SK-N-SH (cell line): Measurements from ENCODE around the gene PTPN14. TPM values are rescaled to one million over a fixed set of nuclear protein-coding genes. Genes with fewer than 3 reads are reported as not detected.

Source experiments
- CTCF ChIA-PET: fragments of 300-600, 350-600 bp; formaldehyde crosslinking; extraction: SDS; loops from one replicate; lab custom pipeline; 2021; lab: Yijun Ruan, JAX
- POLR2A ChIA-PET: fragments of 350-600 bp; sonication (Branson Sonifier 250); formaldehyde crosslinking; extraction: SDS; loops from one replicate; lab custom pipeline; 2020; ENCODE audit warnings: antibody characterized with exemption, inconsistent platforms; lab: Yijun Ruan, JAX
- DNase-seq: peaks from one replicate; pipeline ENCODE4 v3.0.0; 2012
- H2AFZ ChIP-seq: fragments of 200-600 bp; sonication (generic); 2 replicates; pipeline ENCODE4 v1.8.1; 2016; ENCODE audit warnings: antibody characterized with exemption, mild to moderate bottlenecking, low read depth
- H3F3A ChIP-seq: fragments of 200-600 bp; sonication (generic); replicated peaks from 2 replicates; pipeline ENCODE3; 2016; ENCODE audit warnings: antibody characterized with exemption, mild to moderate bottlenecking; ENCODE audit not compliant: insufficient read depth
- H3K27ac ChIP-seq, 2 experiments: fragments of 200-500 bp in 1 of 2; fragments of 200-600 bp in 1 of 2; sonication (Bioruptor generic) in 1 of 2; sonication (generic), shearing (Covaris generic) in 1 of 2; 2 replicates each; pipeline versions ENCODE4 v1.5.1 to v1.6.1; 2014 to 2016; ENCODE audit warnings: low read depth in 2 of 2, inconsistent platforms in 1 of 2, low read length in 1 of 2, mild to moderate bottlenecking in 1 of 2, mixed read lengths in 1 of 2
- H3K27me3 ChIP-seq: fragments of 200-600 bp; sonication (generic), shearing (Covaris generic); 2 replicates; pipeline ENCODE4 v1.6.1; 2016; ENCODE audit warnings: mixed run types; ENCODE audit not compliant: insufficient read depth
- H3K36me3 ChIP-seq, 2 experiments: fragments of 200-500 bp in 1 of 2; fragments of 200-600 bp in 1 of 2; sonication (Bioruptor generic) in 1 of 2; sonication (generic) in 1 of 2; replicated peaks in 1 of 2; 2 replicates each; pipeline versions ENCODE3 to v1.5.1; 2014 to 2016; ENCODE audit warnings: low read length in 1 of 2, mild to moderate bottlenecking in 1 of 2; ENCODE audit not compliant: insufficient read depth in 2 of 2, control insufficient read depth in 1 of 2
- H3K4me1 ChIP-seq, 2 experiments: fragments of 200-500 bp in 1 of 2; fragments of 200-600 bp in 1 of 2; sonication (Bioruptor generic) in 1 of 2; sonication (generic), shearing (Covaris generic) in 1 of 2; 2 replicates each; pipeline versions ENCODE4 v1.5.1 to v1.6.1; 2014 to 2016; ENCODE audit warnings: low read depth in 1 of 2, low read length in 1 of 2, mixed run types in 1 of 2; ENCODE audit not compliant: insufficient read depth in 2 of 2, control insufficient read depth in 1 of 2
- H3K4me2 ChIP-seq: fragments of 200-600 bp; sonication (generic), shearing (Covaris generic); 2 replicates; pipeline ENCODE4 v1.6.1; 2017; ENCODE audit warnings: mixed run types
- H3K4me3 ChIP-seq, 2 experiments: fragments of 200-500 bp in 1 of 2; fragments of 200-600 bp in 1 of 2; sonication (Bioruptor generic) in 1 of 2; sonication (generic), shearing (Covaris generic) in 1 of 2; 2 replicates each; pipeline versions ENCODE4 v1.5.1 to v1.8.1; 2014 to 2016; ENCODE audit warnings: low read depth in 2 of 2, inconsistent platforms in 1 of 2, low read length in 1 of 2, mild to moderate bottlenecking in 1 of 2, mixed read lengths in 1 of 2, moderate library complexity in 1 of 2
- H3K79me2 ChIP-seq: fragments of 200-600 bp; sonication (generic); 2 replicates; pipeline ENCODE4 v1.8.1; 2017; ENCODE audit warnings: mild to moderate bottlenecking; ENCODE audit not compliant: insufficient read depth
- H3K9ac ChIP-seq: fragments of 200-600 bp; sonication (generic); 2 replicates; pipeline ENCODE4 v1.6.1; 2017; ENCODE audit warnings: mixed run types
- H3K9me2 ChIP-seq: fragments of 200-600 bp; sonication (generic); 2 replicates; pipeline ENCODE4 v1.6.1; 2017; ENCODE audit warnings: mixed run types
- H3K9me3 ChIP-seq: fragments of 200-600 bp; sonication (generic); 2 replicates; pipeline ENCODE4 v1.6.1; 2017; ENCODE audit warnings: mixed run types, mild to moderate bottlenecking, moderate library complexity
- H4K20me1 ChIP-seq: fragments of 200-600 bp; sonication (generic); 2 replicates; pipeline ENCODE4 v1.6.1; 2017; ENCODE audit warnings: mild to moderate bottlenecking, mixed run types; ENCODE audit not compliant: insufficient read depth
- CTCF ChIP-seq: fragments of 200-600 bp; sonication (generic); IDR thresholded peaks from 2 replicates; pipeline ENCODE4 v1.6.1; 2017; ENCODE audit warnings: antibody characterized with exemption, mild to moderate bottlenecking, moderate library complexity
- EP300 ChIP-seq, 2 experiments: IDR thresholded peaks; 2 replicates each; pipeline versions ENCODE4 v1.4.0 to v1.6.1; 2012; ENCODE audit warnings: borderline replicate concordance in 1 of 2, low read depth in 1 of 2, low read length in 1 of 2
- FOSL2 ChIP-seq: IDR thresholded peaks from 2 replicates; pipeline ENCODE4 v1.4.0; 2012; ENCODE audit warnings: low read depth, mild to moderate bottlenecking, moderate library complexity, borderline replicate concordance
- FOXM1 ChIP-seq: IDR thresholded peaks from 2 replicates; pipeline ENCODE4 v1.4.0; 2012; ENCODE audit warnings: low read depth, mild to moderate bottlenecking
- JUND ChIP-seq: IDR thresholded peaks from 2 replicates; pipeline ENCODE4 v1.4.0; 2012
- MEF2A ChIP-seq: IDR thresholded peaks from 2 replicates; pipeline ENCODE4 v1.4.0; 2012; ENCODE audit warnings: low read depth, borderline replicate concordance
- NFIC ChIP-seq: IDR thresholded peaks from 2 replicates; pipeline ENCODE4 v1.4.0; 2012; ENCODE audit warnings: borderline replicate concordance
- POLR2AphosphoS5 ChIP-seq: IDR thresholded peaks from 2 replicates; pipeline ENCODE4 v1.6.1; 2012; ENCODE audit warnings: low read depth, low read length
- RAD21 ChIP-seq: IDR thresholded peaks from 2 replicates; pipeline ENCODE4 v1.6.1; 2012; ENCODE audit warnings: mild to moderate bottlenecking, low read length
- REST ChIP-seq: IDR thresholded peaks from 2 replicates; pipeline ENCODE4 v1.6.1; 2012; ENCODE audit warnings: mild to moderate bottlenecking, low read depth, low read length, moderate library complexity
- RXRA ChIP-seq: IDR thresholded peaks from 2 replicates; pipeline ENCODE4 v1.4.0; 2012; ENCODE audit warnings: low read depth, mild to moderate bottlenecking, borderline replicate concordance
- WGBS: methylation state at CpG from one replicate; pipeline ENCODE4 v1.1.6; 2017; ENCODE audit warnings: low lambda C conversion rate; 5-methylcytosine and 5-hydroxymethylcytosine counted together
- polyA plus RNA-seq, 3 experiments: library from polyadenylated mRNA; depleted of rRNA; stranded (reverse); fragments of >200 nt; gene quantifications; 2 replicates each; pipeline ENCODE4 v1.2.3, GENCODE V29; 2012

PTPN14 gene
- polyA plus RNA-seq, 1 of the 3 experiments (the other 2 are of a cell fraction), result 12.8 TPM

GRCh38 chr1:214453109-214453722 is 98.2 kb downstream of the PTPN14 start (continued):
- TF ChIP-seq POLR2AphosphoS5, result peak; percentile 41; the same call in 1 of the 2 replicates
- peak in 1 of 2 experiments; percentile 92; a peak in 2 of 4 replicates for TF ChIP-seq EP300 (IDR thresholded peaks at IDR 0.05; ENCODE audit: borderline replicate concordance in 1 of 2, low read depth in 1 of 2, low read length in 1 of 2)
- no peak for TF ChIP-seq REST
- TF ChIP-seq MEF2A, result 0 out of 2 replicates have a peak, but pooled peaks have one; percentile 51
- peak; percentile 91 for TF ChIP-seq JUND
- TF ChIP-seq RXRA, result peak; percentile 84; the same call in 1 of the 2 replicates
- peak; percentile 67; the same call in 1 of the 2 replicates for TF ChIP-seq FOXM1
- TF ChIP-seq FOSL2, result peak; percentile 82
- TF ChIP-seq RAD21, result no peak

- H3K4me1 ChIP-seq, result peaks cover 15 to 72% of the 10 kb centered on the region in 2 experiments
- WGBS, result 89% methylated on average over 10 of the region's 10 CpGs
- TF ChIP-seq CTCF (peak; percentile 49), NFIC (no peak)
- TF ChIP-seq, all 33 proteins: peak for 1
- Histone ChIP-seq H3F3A (peaks cover 55% of the 10 kb centered on the region), H3K9me2 (no peaks in the 10 kb centered on the region), H3K36me3 (peaks cover 0 to 22% of the 10 kb centered on the region in 2 experiments), H3K79me2 (peaks cover 92% of the 10 kb centered on the region), H2AFZ (no peak overlapping the region), H4K20me1 (no peaks in the 10 kb centered on the region), H3K9me3 (no peaks in the 10 kb centered on the region), H3K27ac (peak overlapping the region; percentile 51 to 86; a peak in 3 of 4 replicates), H3K9ac (peak overlapping the region; percentile 37; the same call in 1 of the 2 replicates), H3K27me3 (no peaks in the 10 kb centered on the region), H3K4me2 (peak overlapping the region; percentile 56; the same call in 1 of the 2 replicates), H3K4me3 (0 out of 4 replicates have a peak overlapping the region, but pooled peaks of 1 of the 2 experiments have one; percentile 1)
- ChIA-PET POLR2A (no interaction called here), CTCF (interaction anchor here (1.1 kb wide), 1 partner anchor 133 kb away, joined by 3 read pairs; no protein-coding TSS in a partner anchor)
- DNase-seq, result no peak
These were observed 99.1 kb downstream of the PTPN14 start for GRCh38 chr1:214452152-214452784.
